Activated CD8-positive, alpha-beta memory T cell treated with anti-CD3 and anti-CD28 coated beads, Interleukin-2, amount 50 U/mL, for 1 hour (primary cell): ENCODE data around the gene SRRD.
"Not testable (repeated sequence)": the region's sequence is repeated elsewhere in the genome, so short reads cannot be mapped to it uniquely, and the experiment has no call there.

Source experiments
- DNase-seq: peaks from one replicate; pipeline ENCODE4 v3.0.0-alpha.2; 2020; ENCODE audit errors: extremely low read depth

The SRRD gene

GRCh38 chr22:26522592-26522991 lies 38.9 kb downstream of the SRRD start:
- no peak for DNase-seq

GRCh38 chr22:26524870-26525269 lies 41.2 kb downstream of the SRRD start:
- DNase-seq, result no peak

GRCh38 chr22:26525946-26526564 lies 42.4 kb downstream of the SRRD start:
- DNase-seq, result no peak

- no peak for DNase-seq
Measured at GRCh38 chr22:26527167-26527566, 43.5 kb downstream of the SRRD start.

GRCh38 chr22:26527574-26528465 lies 44.1 kb downstream of the SRRD start:
- DNase-seq, result no peak

GRCh38 chr22:26528518-26528917 lies 44.8 kb downstream of the SRRD start:
- not testable (repeated sequence) for DNase-seq

GRCh38 chr22:26529345-26529744 lies 45.7 kb downstream of the SRRD start:
- no peak for DNase-seq

- DNase-seq, result no peak
Measured at GRCh38 chr22:26534171-26534855, 50.6 kb downstream of the SRRD start.

GRCh38 chr22:26534874-26535602 lies 51.4 kb downstream of the SRRD start:
- no peak for DNase-seq

GRCh38 chr22:26535603-26535908 lies 51.9 kb downstream of the SRRD start:
- no peak for DNase-seq

- no peak for DNase-seq
Measured at GRCh38 chr22:26536056-26536761, 52.5 kb downstream of the SRRD start.

- no peak for DNase-seq
Measured at GRCh38 chr22:26536762-26537134, 53.1 kb downstream of the SRRD start.

- no peak for DNase-seq
Measured at GRCh38 chr22:26540119-26540518, 56.4 kb downstream of the SRRD start.

- DNase-seq, result no peak
Measured at GRCh38 chr22:26541167-26541819, 57.6 kb downstream of the SRRD start.

- DNase-seq, result no peak
Measured at GRCh38 chr22:26542831-26543230, 59.2 kb downstream of the SRRD start.
